Measurements from ENCODE around the gene MYMK.

Gene MYMK

DNA sequence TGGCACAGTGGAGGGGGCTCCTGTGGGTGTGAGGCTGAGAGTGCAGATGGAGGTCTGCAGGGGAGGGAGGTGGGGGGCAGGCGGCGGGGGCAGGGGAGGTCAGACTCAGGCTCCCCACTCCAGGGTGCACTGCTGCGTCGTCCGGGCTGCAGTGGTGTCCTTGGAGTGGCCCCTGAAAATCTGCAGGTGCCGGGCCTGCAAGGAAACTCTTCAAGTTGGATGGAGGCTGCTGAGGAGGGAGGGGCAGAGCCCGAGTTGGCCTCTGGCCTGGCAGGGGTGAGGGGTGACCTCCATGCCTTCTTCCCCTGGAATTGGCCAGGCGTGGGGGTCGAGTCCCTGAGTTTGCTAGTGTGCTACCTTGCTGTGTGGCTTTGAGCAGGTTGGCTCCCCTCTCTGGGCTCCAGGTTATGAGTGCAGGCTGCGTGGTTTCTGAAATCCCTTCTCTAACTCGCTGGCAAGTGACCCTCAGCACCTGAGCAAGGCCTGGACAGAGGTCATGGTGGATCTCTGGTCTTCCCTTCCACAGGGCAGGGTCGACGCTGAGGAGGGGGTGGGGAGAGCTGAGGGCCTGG lies 10.6 kb upstream of the MYMK start:
- no peak for DNase-seq (ENCODE audit: low spot score)

DNA sequence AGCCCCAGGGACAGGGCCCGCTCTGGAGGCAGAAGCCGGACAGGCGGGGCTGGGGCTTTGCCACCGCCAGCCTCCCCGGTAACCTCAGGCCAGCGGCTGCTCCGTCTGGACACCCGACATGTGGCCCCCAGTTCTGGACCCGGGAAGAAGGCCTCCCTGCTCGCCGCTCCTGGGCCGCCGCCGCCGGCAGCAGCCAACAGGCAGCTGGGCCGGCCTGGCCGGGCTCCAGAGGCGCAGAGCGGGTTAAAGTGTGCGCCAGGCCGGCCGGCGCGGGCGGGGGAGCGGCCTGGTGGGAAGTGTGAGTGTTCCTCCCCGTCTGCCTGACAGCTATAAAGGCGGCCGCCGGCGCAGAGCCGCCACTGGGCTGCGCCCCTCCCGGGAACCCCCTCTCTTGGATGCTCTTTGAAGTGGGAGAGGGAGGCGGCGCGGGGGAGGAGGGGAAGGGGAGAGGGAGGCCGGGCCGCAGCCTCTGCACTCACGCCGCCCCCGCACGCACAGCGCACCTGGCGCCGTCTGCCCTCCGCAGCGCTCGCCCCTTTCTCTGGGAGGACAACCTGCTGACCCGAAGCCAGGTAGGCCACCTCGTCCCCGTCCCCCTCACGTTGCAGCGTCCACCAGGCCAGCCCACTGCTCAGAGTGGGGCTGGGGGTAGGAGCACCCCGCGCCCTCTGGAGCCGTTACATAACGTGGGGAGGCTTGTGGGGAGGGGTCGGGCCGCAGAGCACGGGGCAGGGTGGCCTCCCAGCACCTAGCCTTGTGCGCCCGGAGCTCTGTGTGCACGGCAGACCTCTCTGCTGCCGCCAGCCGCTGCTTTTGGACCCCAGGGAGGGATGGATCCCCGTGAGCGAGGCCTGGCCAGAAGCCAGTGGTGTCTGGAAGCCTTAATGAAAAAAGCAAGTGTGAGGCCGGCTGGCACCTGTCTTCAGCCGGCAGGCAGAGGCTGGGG lies 9.9 kb upstream of the MYMK start, which contains the start of gene ADAMTSL2:
ADAMTSL2 (plus strand) TSS at position 359 of the 946 bp plus-strand sequence. CDS start 2,009 bp downstream, outside the sequence.
- peak; percentile 68 for DNase-seq (ENCODE audit: low spot score)

DNA sequence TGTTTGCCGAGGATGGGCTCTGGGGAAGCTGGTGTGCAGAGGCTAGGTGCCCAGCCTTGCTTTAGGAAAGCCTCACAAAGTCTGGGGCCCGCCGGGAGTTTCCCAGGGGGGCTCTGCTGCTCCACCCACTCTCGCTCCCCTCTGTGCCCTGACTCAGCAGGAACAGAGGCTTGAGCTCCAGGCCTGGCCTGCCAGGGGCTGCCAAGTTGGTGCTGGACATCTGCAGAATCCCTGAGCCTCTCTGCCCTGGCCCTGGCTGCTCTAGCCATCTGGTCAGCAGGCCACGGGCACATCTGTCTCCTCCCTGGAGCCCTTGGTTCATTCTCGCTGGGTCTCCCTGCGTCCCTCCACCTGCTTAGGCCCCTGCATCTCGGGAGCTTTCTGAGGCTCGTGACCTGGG lies 9.1 kb upstream of the MYMK start:
- no peak for DNase-seq (ENCODE audit: low spot score)

DNA sequence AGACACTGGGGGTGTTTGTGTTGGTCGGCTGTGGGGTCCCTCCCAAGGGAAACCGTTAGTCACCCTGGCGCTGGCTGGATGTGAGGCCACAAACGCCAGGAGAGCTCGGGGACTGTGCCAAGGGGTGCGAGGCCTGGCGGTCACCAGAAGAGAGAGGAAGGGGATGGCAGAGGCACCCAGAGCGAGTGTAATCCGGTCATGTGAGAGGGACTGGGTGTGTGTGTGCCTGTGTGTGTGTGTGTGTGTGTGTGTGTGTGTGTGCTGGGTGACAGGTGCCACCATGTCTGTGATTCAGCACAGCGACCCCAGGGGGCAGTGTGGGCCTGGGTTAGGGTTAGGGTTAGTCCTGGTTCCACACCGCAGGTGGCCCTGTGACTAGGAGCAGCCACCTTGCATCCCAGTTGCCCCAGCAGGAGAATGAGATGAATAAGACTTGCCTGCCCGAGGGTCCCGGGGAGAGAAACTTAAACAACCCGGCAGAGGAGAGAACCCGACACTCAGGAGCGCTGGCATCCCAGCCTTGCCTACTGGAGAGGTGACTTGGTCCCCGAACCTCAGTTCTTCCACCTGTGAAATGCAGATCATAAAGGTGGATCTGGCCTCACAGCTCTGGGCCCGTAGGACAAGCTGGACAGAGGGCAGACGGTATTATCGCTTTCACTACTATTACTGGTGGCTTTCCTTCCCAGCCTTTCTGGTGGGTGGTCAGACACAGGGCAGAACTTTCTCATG lies 8.3 kb upstream of the MYMK start:
- peak; percentile 75 for DNase-seq (ENCODE audit: low spot score)

DNA sequence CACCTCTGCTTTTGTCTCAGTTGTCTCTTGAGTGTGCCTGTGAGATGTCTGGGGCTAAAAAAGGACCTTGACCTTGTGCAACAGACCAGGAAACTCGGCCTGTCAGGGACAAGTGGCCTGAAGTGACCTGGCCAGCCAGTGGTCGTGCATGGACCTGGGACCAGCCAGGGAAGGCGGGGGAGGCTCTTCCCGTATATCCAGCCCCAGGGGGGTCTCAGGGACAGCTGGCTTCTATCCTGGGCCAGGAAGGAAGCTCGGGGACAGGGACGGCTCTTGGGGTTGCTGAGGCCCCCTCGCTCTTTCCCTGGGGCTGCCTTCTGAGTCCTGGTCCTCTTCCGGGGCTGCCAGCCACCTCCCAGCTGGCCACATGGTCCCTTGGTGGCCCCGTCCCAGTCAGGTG lies 6.5 kb upstream of the MYMK start:
- no peak for DNase-seq (ENCODE audit: low spot score)

DNA sequence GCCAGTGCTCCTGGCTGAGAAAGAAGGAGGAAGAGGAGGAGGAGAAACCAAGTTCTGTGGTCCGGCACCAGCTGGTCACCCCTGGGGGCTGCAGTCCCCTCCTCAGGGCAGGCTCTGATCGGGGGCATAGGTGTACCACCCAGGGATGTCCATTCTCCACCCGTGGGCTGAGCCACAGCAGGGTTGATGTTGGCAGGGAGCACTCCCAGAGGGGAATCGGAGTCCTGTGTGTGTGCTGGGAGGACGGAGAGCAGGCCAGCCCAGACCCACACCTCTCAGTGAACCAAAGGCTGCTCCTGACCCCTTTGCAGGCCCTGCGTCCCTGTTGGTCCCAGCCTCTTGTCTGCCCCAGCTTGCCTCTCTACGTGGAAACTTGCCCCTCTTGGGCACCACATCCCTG lies 5.1 kb upstream of the MYMK start:
- DNase-seq (ENCODE audit: low spot score): no peak

DNA sequence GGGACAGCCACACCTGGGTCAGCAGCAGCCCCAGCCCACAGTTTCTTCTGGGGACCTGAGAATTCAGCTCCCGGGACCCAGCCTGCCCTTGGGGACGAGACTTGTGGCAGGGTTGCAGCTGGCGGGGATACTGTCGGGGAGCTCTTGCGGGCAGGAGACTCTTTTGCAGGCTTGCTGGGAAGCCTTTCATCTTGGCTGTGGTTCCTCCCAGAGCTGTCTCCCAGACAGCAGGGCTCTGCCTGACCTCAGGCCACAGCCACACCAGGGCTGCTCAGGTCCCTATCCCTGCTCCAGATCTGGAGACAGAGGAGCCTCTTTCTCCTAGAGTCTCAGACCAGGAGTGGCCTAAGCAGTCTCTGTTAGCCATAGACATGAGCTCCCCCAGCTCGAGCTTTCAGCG lies 4.7 kb upstream of the MYMK start:
- DNase-seq (ENCODE audit: low spot score): no peak

DNA sequence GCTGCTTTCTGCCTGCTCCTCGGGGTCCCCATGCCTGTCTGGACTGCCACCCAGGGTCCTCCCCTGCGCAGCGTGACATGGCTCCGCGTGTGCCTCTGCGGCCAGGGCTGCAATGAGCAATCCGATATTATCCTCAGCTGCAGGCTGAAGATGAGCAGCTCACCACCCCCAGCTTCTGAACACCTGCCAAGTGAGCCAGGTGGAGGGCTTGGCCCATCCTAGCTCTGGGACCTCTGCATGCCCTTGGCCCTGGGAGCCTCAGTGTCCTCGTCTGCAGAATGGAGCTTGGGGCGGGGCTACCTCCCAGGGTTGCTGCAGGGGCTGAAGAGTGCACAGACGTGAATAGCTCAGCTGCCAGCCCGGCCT lies 4.1 kb upstream of the MYMK start:
- DNase-seq (ENCODE audit: low spot score): no peak

DNA sequence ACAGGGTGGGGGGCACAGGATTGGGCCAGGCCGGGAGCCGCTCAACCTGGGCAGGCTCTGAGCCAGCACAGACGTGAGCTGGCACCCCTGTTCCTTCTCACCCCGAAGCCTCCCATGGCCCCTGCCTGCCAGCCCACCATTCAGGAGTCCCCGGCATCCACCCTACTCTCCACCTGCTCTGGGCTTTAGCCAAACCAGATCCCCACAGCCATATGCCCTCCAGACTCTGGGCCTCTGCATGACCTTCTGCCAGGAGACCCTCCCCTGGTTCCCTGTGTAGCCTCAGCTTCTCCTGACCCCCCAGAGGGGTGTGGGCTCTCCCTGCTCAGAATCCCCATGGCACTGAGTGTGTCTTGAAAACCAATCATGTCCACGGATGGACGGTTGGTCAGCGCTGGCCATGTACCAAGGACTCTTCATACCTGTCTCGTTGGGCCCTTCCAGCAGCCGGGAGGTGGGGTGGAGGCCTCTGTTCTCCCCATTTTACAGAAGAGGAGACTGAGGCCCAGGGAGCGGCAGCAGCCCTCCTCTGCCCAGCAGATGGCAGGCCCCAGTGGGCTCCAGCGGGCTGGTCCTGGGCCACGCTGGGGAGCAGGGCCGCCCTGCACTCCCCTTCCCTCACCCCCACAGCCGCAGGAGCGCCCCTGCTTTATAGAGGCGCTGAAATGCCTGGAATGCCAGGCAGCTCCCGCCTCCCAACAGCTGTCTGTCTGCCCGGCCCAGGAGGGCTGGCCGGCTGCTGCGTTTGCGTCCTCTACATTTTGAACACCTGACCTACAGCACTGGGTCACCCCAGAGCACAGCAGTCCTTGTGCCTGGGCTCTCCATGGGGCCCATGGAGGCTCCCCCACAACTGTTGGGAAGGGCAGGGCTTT lies 3.5 kb upstream of the MYMK start:
- no peak for DNase-seq (ENCODE audit: low spot score)

DNA sequence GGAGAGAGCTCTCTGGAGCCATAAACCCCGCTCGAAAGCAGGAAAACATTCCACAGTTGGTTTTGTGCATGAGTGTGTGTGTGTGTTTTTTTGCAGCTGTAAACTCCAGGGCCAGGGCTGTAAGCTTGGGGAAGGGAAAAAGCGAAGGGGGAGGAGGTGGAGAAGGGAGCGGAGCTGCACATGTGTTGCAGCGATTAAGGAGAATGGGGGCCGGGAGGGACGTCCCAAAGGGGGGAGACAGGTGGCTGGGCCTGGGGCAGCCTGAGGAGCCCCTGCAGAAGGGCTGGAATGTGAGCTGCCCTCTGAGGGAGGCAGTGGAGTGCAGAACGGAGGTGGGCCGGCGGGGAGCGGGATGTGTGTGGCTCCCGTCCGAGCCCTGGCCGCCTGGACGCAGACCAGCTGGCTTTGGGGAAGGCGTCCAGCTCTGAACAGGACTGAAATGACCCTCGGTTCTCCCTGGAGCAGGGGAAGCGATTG lies 2.7 kb upstream of the MYMK start:
- DNase-seq (ENCODE audit: low spot score): no peak

DNA sequence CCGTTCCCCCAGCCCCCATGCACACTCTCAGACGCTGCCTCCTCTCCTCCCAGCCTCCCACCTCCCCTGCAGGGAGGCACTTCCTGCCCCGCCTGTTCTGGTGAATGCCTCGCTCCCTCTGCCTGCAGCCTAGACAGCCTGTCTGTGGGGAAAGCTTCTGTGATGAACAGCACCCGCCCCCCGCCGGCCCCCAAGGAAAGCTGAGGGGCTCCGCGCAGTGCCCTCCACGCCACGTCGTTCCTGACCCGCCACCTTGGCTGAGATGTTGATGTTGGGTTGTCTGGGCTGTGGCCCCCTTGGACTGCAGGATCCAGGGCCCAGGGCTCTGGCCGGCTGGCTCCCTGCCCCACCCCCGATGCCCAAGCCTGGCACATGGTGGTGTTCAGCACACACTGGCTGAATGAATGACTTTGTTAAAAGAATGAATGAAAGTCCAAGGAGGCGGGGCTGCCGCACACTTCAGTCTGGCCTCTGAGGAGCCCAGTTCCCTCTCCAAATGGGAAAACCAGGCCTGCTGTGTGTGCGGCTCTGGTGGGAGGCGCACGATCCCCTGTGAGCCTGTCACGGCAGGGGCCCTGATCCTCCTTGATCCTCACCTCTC lies 2.1 kb upstream of the MYMK start:
- no peak for DNase-seq (ENCODE audit: low spot score)

DNA sequence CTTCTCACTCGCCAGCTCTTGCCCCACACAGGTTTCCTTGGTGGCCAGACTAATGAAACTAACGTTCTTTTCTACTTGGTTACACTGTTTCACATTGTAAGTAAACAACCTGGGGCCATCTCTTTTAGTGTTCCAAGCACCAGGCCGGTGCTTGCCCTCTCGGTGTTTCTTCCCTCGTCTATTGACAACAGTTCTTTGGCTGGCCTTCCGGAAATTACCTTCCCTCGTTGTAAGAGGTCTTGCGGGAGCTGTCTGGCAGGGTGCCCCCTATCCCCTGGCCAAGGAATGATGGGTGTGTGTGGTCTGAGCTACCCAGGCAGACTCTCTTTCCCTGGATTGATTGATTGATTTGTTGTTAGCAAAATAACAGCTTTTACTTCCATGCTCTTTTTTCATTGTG lies 918 bp upstream of the MYMK start:
- DNase-seq (ENCODE audit: low spot score): no peak

DNA sequence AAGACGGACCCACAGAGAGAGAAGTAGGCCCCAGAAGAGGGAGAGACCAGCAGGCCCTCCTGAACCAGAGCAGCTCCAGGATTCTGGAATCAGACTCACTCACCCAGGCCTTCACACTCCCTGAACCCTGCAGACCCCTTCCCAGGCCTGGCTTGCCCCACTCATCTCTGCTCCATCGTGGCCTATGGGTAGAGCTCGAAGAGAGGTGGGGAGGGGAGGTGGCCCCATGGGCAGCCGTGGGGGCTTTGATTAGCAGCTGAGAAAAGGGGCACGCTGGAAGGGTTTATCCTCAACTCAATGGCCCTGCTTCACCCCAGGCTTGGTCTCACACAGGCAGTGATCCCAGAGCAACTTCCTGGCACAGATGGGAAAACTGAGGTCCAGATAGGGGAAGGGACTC lies 613 bp downstream of the MYMK start:
- DNase-seq (ENCODE audit: low spot score): no peak

DNA sequence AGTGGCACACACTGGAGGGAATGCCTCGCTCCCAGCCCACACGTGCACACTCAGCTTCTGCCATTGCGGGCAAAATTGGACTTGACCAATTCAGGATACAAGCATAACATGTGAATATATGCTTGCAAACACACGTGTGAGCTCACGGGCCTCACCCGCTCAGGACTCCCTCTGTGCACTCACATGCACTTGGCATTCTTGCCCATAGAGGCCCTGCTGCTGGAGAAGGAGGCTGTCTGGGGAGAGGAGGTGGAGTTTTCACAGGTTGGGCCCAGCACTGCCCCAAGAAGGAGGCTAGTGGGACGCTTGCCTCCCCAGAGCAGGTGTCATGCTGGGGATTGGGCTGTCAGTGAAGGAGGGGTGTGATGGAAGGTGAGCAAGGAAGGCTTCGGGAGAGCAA lies 1.7 kb downstream of the MYMK start:
- DNase-seq (ENCODE audit: low spot score): no peak

DNA sequence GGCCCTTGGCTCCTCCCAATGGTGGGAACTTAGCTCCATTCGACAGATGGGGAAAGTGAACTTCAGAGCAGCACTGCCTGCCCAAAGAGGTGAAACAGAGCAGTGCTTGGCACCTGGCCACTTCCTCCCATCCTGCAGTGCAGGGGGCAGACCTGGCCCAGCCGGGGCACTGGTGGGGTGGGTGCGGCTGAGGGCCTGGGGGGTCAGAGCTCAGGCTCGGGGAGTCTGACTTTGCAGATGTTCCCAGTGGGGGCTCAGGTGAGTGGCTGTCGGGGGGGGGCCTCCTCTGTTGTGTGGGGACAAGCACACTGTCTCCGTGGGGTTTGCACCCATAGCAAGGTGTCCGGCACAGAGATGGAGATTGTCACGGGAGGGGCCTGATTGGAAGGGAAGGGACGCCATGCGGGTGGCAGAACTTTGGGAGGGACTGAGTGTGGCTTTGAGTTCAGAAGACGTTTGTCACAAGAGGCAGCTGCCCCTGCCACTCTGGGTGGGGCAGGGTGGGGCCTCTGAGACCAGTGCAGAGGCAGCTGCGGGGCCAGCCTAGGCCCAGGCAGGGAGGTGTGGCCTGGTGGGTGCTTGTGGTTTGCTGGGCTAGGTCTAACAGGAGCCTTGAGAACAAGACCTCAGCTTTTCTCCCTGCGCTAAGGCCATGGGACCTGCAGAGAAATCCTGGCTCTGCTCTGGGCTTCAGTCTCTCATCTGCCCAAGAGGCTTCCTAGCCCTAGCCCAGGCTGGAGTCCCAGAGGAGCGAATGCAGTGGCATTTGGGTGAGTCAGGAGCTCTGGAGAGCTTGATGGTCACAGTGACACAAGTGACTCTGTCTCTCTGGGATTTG lies 2.5 kb downstream of the MYMK start:
- DNase-seq (ENCODE audit: low spot score): no peak

DNA sequence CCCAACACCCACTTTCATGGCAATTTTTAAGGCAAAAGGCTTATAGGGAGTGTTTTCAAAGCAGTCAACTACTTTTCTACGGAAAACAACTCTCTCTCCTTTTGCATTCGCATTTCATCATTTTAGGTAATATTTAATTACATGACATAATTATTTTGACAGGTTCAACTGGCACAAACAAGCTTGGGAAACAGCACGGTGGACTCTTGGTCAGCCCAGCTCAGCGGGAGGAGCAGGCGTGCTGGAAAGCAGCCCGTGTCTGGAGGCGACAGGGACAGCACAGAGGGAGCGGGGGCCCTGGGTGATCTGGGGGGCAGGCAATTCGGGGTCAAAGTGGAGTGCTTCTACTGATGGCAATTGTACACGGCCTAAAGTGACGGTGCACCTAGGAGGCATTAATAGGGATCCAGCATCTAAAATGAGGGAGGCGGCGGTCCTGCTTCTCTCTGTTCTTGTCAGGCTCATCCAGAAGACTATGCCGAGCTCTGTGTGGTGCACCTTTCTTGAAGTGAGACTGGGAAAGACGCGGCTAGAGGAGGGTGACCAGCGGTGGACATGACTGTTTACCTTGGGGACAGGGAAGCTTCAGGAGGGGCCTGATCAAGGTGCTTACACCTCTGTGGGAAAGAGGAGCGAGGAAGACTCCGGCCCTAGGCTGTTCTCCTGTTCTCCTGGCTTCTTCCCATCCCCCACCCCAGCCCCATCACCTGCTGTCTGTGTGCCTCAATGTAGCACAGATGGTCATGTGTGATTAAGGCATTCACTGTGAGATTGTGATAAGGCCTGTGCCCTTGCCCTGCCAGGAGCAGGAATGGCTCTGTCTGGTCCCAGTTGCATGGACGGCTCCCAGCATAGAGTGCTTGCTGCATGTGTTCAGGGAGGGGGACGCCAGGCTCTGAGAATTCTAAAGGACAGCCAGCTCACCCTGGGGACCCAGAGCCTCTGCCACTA lies 3.4 kb downstream of the MYMK start:
- DNase-seq (ENCODE audit: low spot score): no peak

DNA sequence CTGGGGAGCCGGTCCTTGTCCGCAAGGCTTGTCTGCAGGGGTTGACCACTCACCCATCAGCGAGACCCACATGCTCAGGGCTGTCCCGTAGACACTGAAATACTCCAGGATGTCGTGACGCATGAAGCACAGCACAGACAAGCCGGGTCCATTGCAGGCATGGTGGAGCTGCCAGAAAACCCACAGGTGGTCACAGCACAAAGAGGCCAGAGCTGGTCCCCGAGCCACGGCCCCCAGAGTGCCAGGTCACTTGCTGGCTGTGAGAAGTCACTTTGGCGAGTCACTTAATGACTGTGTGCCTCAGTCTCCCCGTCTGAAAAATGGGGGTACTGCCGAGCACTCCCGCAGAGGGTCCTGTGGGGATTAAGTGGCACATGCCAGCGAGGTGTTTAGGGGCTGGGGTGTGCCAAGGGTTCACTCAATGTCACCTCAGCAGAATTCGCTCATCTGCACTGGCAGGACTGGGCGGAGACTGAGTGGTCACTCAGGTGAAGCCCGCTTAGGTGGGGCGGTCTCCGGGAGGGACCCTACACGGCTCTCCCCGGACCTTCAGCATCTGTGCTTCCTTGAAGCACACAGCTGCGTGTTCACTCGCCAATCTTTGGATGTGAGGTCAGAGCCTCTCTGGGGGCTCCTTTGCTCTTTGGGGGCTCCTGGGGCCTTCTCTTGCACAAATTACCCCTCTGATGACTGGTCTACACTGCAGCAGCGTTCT lies 4.5 kb downstream of the MYMK start:
- no peak for DNase-seq (ENCODE audit: low spot score)

DNA sequence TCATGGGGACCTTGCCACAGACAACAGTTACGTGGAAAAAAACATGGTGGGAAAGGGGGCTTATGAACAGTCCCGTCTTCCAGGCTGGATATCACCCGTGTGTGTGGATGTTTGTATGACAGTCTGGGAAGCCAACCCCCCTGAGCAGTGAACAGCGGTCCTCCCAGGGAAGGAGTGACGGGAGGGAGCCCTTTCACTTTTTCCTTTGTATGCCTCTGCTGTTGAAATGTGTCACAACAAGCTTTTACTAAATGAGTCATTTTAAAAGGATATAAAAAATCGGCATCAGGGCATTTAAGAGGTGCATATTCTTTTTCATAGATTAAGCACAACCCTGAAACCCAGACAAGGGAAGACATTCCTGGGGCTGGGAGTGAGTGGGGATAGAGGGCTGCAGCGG lies 5.1 kb downstream of the MYMK start:
- DNase-seq (ENCODE audit: low spot score): no peak
